HG02571 (cell line): ENCODE results near the gene ARHGDIA.

Experiments used
- ATAC-seq: cut with Tn5 transposase; IDR thresholded peaks from one replicate; pipeline ENCODE4 v1.9.1; 2021; ENCODE audit warnings: mild to moderate bottlenecking, moderate library complexity; ENCODE audit not compliant: unreplicated experiment

The ARHGDIA gene

DNA sequence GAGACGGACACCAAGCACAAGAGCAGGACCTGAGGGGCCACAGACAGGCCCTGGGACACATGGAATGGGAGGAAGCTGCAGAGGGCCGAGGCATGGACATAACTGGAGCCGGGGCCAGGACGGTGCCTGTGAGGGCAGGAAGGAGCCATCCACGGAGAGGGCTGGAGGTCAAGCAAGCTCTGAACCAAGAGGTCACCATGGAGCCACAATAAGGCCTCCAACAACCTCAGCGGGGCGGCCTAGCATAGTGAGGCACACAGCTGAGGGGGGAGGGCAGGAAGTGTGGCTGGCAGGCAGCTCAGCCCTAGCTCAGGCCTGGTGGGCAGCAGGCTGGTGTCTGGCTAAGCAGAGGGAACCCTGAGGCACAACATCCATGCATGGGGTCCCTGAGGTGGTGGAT, 42.5 kb downstream of the ARHGDIA start:
- no peak for ATAC-seq

GRCh38 chr17:81825841-81826466, 45.2 kb downstream of the ARHGDIA start:
- no peak for ATAC-seq

DNA sequence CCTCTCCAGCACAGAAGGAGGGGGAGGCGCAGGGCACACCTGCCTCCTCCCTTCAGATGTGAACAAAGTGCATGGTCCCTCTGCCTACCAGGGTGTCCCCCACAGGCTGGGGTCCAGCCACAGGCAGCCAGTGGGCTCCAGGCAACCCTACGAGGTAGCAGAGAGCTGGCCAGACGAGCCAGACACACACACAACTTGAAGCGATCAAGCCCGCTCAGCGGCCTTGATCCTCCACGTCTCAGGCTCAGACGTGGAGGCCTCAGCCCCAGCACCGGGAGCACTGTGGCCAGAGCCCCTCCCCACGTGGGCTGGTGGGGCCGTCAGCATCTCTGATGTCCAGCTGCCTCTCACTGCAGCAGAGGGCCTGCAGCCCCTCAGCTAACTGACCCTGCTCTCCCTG, 46.5 kb downstream of the ARHGDIA start:
- no peak for ATAC-seq

GRCh38 chr17:81823820-81824550, 47.2 kb downstream of the ARHGDIA start:
- ATAC-seq, result no peak

- no peak for ATAC-seq
Observed at GRCh38 chr17:81822996-81823819, 47.9 kb downstream of the ARHGDIA start.

DNA sequence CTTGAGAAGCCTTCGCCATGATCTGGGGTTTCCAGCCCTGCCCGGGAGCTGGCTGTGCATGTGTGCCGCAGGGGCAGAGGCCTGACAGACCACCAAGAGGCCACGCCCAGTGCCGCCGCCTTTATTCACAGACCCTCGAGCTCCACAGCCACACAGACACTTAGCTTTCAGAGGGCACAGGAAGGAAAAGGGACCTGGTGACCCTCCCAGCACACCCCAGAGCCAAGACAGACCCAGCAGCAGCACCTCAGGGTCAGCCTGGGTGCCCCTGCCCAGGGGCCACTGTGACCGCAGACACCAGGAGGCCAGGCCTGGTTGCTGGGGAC, 48.9 kb downstream of the ARHGDIA start:
- no peak for ATAC-seq

DNA sequence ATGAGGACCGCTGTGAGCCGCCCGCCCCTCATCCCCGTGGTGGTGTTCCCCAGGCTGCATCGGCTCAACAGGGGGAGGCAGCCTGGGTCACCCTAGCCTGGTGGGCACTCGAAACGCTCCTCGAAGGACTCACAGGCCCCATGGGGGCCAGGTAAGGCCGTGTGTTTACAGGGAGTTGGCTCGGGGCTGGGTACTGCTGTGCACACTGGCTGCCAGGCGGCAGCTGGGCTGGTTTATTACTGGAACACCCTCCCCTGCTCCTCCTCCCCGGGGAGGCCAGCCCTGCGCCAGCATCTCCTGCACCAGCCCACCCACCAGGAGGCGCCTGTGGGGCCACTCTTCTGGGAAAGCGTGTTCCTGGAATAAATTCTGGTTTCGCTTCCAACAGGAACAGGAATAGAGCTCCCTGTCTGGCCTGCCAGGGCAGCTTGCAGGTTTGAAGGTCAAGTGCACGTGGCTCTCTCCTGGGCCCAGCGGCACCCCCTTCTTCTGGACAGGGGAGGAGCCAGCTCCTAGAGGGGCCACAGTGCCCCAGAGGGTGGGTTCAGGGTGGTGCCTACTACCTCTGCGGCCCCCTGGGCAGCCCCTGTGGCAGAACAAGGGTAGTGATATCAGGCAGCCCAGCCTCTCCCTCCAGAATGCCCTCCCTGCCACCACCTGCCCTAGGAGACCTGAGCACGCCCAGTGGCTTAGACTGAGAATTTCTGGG, 49.4 kb downstream of the ARHGDIA start:
- no peak for ATAC-seq

DNA sequence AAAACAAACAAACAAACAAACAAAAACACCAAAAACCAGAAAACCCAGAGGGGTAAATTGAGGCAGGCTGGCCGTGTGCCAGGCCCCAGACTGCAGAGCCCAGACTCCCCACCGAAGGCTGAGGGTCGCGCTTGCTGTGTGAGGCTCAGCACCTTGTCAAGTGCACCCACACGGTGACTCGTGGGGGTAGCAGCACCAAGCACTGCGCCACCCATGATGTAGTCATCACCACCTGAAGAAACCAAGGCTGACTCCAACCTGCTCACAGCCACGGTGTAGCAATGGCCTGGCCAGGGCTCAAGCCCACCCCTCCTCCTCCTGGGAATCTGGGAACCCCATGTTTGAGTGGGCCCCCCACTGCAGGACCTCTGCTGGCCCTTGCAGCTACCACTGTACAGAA, 50.0 kb downstream of the ARHGDIA start:
- ATAC-seq, result no peak

GRCh38 chr17:81819708-81820107, 51.4 kb downstream of the ARHGDIA start:
- no peak for ATAC-seq

DNA sequence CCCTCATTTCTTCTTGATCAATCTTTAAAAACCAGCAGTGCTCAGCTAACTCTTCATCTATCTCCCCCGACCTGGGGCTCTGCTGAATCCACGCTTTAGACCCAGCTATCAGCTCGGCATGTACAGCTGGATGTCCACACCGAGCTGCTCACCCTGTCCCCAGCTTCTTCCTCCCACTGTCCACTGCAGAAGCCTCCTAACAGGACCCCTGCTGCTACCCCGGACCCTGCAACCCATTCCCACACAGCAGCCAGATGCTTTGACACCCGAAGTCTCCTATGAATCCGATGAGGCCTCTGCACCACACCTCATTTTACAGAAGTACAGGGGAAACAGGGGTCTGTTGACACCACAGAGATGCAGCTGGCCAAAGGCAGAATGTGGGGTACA, 53.4 kb downstream of the ARHGDIA start:
- ATAC-seq, result no peak
